ENCODE data around the gene CMPK1.

- no peak for TF ChIP-seq CTCF (IDR thresholded peaks at IDR 0.05; ENCODE audit: extremely low read depth in 1 of 2, insufficient read depth in 1 of 2, low read depth in 1 of 2, low read length in 2 of 2)
- no peak for TF ChIP-seq EZH2 (IDR thresholded peaks at IDR 0.05; ENCODE audit: borderline replicate concordance, low read depth, low read length, severe bottlenecking)
- TF ChIP-seq POLR2A (IDR thresholded peaks at IDR 0.05; ENCODE audit: low read depth, low read length): no peak
Observed at GRCh38 chr1:47380699-47381098, 47.1 kb downstream of the CMPK1 start.
